Measurements from ENCODE around the gene GDPD4. TPM values are rescaled to one million over a fixed set of nuclear protein-coding genes. Genes with fewer than 3 reads are reported as not detected.
"Not testable (repeated sequence)": the region's sequence is repeated elsewhere in the genome, so short reads cannot be mapped to it uniquely, and the experiment has no call there.

Gene GDPD4
- polyA plus RNA-seq, 2 of the 4 experiments (the other 2 are of a cell fraction): not detected

DNA sequence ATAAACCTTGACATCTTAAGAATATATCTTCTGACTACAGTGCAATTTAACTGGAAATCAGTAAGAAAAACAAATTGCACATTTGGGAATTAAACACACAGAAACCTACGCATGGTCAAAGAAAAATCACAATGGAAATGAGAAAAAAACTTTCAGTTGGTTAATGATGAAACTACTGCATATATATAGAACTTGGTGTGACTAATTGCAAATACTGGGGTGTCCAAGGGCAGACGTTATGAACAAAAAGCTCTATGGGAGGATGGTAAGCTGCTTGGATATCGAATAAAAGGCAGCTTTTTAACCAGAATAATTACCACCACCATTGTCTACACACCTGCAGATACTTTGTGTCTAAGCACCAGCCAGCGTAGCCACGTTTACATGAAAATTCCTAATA, 791 bp downstream of the GDPD4 start:
- no peak for TF ChIP-seq CHD4 (IDR thresholded peaks at IDR 0.05; ENCODE audit: borderline replicate concordance)
- TF ChIP-seq RAD21 (conservative IDR thresholded peaks at IDR 0.05 in 1 of 2, IDR thresholded peaks at IDR 0.05 in 1 of 2): no peak
- TF ChIP-seq ZSCAN20 (CRISPR knock-in tag; IDR thresholded peaks at IDR 0.05): no peak
- TF ChIP-seq FOSL2 (IDR thresholded peaks at IDR 0.05): no peak
- 0 out of 2 replicates have a peak, but pooled peaks have one; percentile 15 for TF ChIP-seq FOSL2 (CRISPR knock-in tag; IDR thresholded peaks at IDR 0.05)
- TF ChIP-seq HOXB13 (CRISPR knock-in tag; IDR thresholded peaks at IDR 0.05; ENCODE audit: low read depth): no peak
- Histone ChIP-seq H3K27ac (peak overlapping the region in 1 of 2 experiments; percentile 3; a peak in 1 of 6 replicates), H3K4me2 (peak overlapping the region; percentile 25; the same call in 2 of the 3 replicates), H3K4me1 (peaks cover 21% of the 10 kb centered on the region), H3K9me3 (no peaks in the 10 kb centered on the region), H3K4me3 (no peak overlapping the region)
- no peak for FAIRE-seq
- ChIA-PET CTCF (no interaction called here), POLR2A (no interaction called here)
- peak in 1 of 2 experiments; percentile 51; a peak in 3 of 6 replicates for ATAC-seq
- WGBS (ENCODE audit: missing lambda C conversion rate): 49% methylated on average over 5 of the region's 5 CpGs
- DNase-seq (ENCODE audit: low read depth in 1 of 2, low spot score in 1 of 2): peak; percentile 13 to 15

DNA sequence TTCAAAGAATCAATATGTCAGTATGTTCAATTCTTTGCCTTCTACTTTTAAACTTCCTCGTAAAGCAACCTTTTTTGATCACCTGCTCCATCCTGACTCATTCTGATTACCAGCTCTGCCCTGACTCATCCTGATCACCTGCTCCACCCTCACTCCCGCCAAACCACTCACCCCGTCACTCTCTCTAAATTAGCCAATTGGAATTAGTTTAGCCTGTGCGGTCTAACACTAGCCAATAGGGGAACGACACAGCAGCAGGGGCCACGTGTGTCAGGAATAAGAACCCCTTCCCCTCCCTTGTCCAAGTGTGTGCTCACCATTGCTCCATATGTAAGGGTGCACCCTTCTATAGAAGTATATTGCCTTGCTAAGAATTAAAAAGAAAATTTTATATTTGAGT, 1.5 kb downstream of the GDPD4 start:
- peak overlapping the region; percentile 25; the same call in 2 of the 3 replicates for H3K4me2 ChIP-seq
- H3K9me3 ChIP-seq, CTCF ChIA-PET, POLR2A ChIA-PET, H3K4me3 ChIP-seq, FAIRE-seq: not testable (repeated sequence)
- DNase-seq (ENCODE audit: low read depth in 1 of 2, low spot score in 1 of 2) (peak; percentile 23 to 75), ATAC-seq (peak; percentile 84 to 90)
- TF ChIP-seq, protein P1, sequence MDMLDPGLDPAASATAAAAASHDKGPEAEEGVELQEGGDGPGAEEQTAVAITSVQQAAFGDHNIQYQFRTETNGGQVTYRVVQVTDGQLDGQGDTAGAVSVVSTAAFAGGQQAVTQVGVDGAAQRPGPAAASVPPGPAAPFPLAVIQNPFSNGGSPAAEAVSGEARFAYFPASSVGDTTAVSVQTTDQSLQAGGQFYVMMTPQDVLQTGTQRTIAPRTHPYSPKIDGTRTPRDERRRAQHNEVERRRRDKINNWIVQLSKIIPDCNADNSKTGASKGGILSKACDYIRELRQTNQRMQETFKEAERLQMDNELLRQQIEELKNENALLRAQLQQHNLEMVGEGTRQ (IDR thresholded peaks at IDR 0.05): peak; percentile 66
- TF ChIP-seq JUNB (IDR thresholded peaks at IDR 0.05) (0 out of 2 replicates have a peak, but pooled peaks have one; percentile 15), FOSL2 (IDR thresholded peaks at IDR 0.05) (0 out of 2 replicates have a peak, but pooled peaks have one; percentile 55), FOSL2 (CRISPR knock-in tag; IDR thresholded peaks at IDR 0.05) (peak; percentile 75)
- 19% methylated on average over 6 of the region's 6 CpGs for WGBS (ENCODE audit: missing lambda C conversion rate)
- H3K4me1 ChIP-seq: peaks cover 21% of the 10 kb centered on the region
- peak overlapping the region; percentile 10 to 42; a peak in 2 of 6 replicates for H3K27ac ChIP-seq

DNA sequence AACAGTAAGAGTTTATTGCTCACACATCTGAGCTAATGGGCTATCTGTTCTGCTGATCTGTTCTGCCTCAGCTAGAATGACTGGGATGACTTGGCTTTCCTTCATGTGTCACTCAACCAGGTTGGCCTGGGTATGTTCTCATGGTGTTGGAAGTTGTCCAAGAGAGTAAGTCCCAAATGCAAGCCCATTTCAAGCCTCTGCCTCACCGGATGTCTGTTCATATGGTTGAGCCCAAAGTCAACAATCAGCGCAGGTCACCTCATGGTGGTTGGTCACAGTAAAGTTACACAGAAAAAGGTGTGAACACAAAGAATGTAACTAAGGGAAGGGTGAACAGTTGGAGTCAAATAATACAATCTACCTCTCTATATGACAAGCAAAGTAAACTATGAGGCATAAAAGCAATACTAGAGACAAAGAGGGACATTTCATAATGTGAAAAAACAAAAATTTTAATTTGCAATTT, 1.9 kb downstream of the GDPD4 start:
- FAIRE-seq (no peak), DNase-seq (ENCODE audit: low read depth in 1 of 2, low spot score in 1 of 2) (peak; percentile 56 to 72), ATAC-seq (peak; percentile 68 to 85)
- no peak for TF ChIP-seq CBX8 (IDR thresholded peaks at IDR 0.05)
- no peak for TF ChIP-seq HEYL (CRISPR knock-in tag; IDR thresholded peaks at IDR 0.05)
- TF ChIP-seq ESRRA (IDR thresholded peaks at IDR 0.05; ENCODE audit: borderline replicate concordance, low read length): no peak
- peak; percentile 74 for TF ChIP-seq MAFK (IDR thresholded peaks at IDR 0.05; ENCODE audit: partially characterized antibody)
- peak overlapping the region; percentile 25 for H3K4me2 ChIP-seq
- no peak overlapping the region for H3K4me3 ChIP-seq
- ChIA-PET POLR2A (no interaction called here), CTCF (no interaction called here)
- H3K27ac ChIP-seq: no peak overlapping the region; a peak in 2 of 6 replicates
- 17% methylated on average over 2 of the region's 2 CpGs for WGBS (ENCODE audit: missing lambda C conversion rate)
- peaks cover 21% of the 10 kb centered on the region for H3K4me1 ChIP-seq
- no peaks in the 10 kb centered on the region for H3K9me3 ChIP-seq

DNA sequence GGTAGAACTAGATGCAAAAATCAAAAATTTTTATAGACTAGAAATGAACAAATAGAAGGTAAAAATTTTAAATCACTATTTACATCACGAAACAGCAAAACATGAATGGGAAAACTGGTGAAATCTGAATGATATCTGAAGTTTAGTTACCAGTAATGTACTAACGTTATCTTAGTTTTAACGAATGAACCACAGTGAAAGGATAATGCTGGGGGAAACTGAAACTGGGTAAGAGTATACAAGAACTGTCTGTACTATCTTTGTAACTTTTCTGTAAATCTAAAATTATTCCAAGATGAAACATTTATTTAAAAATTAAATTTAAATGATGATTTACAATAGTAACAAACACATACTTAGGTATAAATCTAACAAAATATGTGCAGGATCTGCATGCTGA, 7.4 kb downstream of the GDPD4 start:
- peaks cover 2% of the 10 kb centered on the region; the same call in 2 of the 3 replicates for H3K4me1 ChIP-seq
- DNase-seq (ENCODE audit: low read depth in 1 of 2, low spot score in 1 of 2): no peak
- 66% methylated on average over 3 of the region's 3 CpGs for WGBS (ENCODE audit: missing lambda C conversion rate)
- H3K27ac ChIP-seq: no peak overlapping the region
- ChIA-PET CTCF (interaction anchor here (1.0 kb wide), 1 partner anchor 304 kb away, joined by 3 read pairs; no protein-coding TSS in a partner anchor), POLR2A (interaction anchor here (0.7 kb wide), 1 partner anchor 300 kb away, joined by 5 read pairs; no protein-coding TSS in a partner anchor)
- no peak overlapping the region for H3K4me3 ChIP-seq
- H3K9me3 ChIP-seq: no peaks in the 10 kb centered on the region
- H3K4me2 ChIP-seq: no peak overlapping the region
- no peak for ATAC-seq
- FAIRE-seq: no peak
- no peak for TF ChIP-seq CBX2 (IDR thresholded peaks at IDR 0.05; ENCODE audit: borderline replicate concordance, low read depth)
- TF ChIP-seq MAFK (IDR thresholded peaks at IDR 0.05; ENCODE audit: partially characterized antibody): no peak
- TF ChIP-seq NR3C1 (IDR thresholded peaks at IDR 0.05): no peak
- TF ChIP-seq SMC3 (IDR thresholded peaks at IDR 0.05): no peak
- no peak for TF ChIP-seq HOXA7 (CRISPR knock-in tag; IDR thresholded peaks at IDR 0.05)
- no peak for TF ChIP-seq JUNB (IDR thresholded peaks at IDR 0.05)
- no peak for TF ChIP-seq FOSL2 (IDR thresholded peaks at IDR 0.05)
- TF ChIP-seq FOSL2 (CRISPR knock-in tag; IDR thresholded peaks at IDR 0.05): no peak
- TF ChIP-seq FOSB (CRISPR knock-in tag; IDR thresholded peaks at IDR 0.05): no peak
- no peak for TF ChIP-seq RAD21 (conservative IDR thresholded peaks at IDR 0.05 in 1 of 2, IDR thresholded peaks at IDR 0.05 in 1 of 2)
- TF ChIP-seq ZC3H11A (IDR thresholded peaks at IDR 0.05): no peak
- TF ChIP-seq CEBPB (IDR thresholded peaks at IDR 0.05): no peak
- no peak for TF ChIP-seq RCOR1 (IDR thresholded peaks at IDR 0.05; ENCODE audit: low read depth, low read length)
- TF ChIP-seq EHMT2 (IDR thresholded peaks at IDR 0.05; ENCODE audit: low read depth): no peak
- TF ChIP-seq BHLHE40 (IDR thresholded peaks at IDR 0.05; ENCODE audit: low read depth, low read length): no peak
- TF ChIP-seq, protein P2, sequence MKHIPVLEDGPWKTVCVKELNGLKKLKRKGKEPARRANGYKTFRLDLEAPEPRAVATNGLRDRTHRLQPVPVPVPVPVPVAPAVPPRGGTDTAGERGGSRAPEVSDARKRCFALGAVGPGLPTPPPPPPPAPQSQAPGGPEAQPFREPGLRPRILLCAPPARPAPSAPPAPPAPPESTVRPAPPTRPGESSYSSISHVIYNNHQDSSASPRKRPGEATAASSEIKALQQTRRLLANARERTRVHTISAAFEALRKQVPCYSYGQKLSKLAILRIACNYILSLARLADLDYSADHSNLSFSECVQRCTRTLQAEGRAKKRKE (CRISPR knock-in tag; IDR thresholded peaks at IDR 0.05; ENCODE audit: low read depth): no peak
- TF ChIP-seq ZSCAN20 (CRISPR knock-in tag; IDR thresholded peaks at IDR 0.05): no peak
